Hindlimb muscle (tissue), 1 donor: Measurements from ENCODE around the gene CLEC16A. TPM values are rescaled to one million over a fixed set of nuclear protein-coding genes. Genes with fewer than 3 reads are reported as not detected.
A peak's percentile ranks its signal among the peaks of the same experiment; 100 is the strongest.

Experiments
- DNase-seq: peaks from one replicate; pipeline ENCODE4 v3.0.0-alpha.2; 2013
- polyA plus RNA-seq: library from polyadenylated mRNA; unstranded; fragments of 120-200 nt; gene quantifications from one replicate; pipeline ENCODE4 v1.2.1, GENCODE V29; 2013; ENCODE audit not compliant: insufficient read length

CLEC16A gene
- polyA plus RNA-seq, 1 donor = 19.1 TPM

DNA sequence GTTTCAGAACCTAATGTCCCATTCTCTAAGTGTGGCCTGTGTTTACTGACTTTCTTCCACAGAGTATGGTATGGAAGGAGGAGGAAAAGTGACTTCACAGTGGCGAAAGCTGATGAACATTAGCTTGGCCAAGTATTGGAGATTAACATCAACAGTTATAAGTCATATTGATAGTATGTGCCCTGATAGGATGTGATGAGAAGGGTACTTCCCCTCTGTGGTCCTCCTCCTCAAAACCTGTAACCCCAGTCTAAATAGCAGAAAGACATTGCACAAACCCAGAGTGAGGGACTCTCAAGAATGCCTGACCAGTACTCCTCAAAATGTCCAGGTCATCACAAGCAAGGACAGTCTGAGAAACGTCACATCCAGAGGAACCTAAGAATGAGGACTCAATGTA is 73.1 kb downstream of the CLEC16A start:
- DNase-seq = no peak

DNA sequence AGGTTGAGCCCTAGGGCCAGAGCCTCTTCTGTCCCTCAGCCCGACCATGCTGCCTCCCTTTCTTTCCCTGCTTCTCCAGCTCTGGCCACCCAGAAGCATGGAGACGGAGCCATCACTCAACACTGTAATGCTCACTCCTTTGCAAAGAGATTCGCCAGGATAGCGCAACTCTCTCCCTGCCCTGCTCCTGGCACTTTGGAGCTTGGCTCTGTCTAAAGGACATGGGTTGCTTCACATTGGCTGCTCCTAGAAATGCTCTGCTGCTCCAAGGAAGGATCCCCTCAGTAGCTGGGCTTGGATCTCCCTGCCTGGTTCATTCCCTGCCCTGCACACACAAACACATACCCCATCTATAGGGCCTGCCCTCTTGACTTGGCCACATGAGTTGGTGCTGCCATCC is 76.0 kb downstream of the CLEC16A start:
- no peak for DNase-seq

DNA sequence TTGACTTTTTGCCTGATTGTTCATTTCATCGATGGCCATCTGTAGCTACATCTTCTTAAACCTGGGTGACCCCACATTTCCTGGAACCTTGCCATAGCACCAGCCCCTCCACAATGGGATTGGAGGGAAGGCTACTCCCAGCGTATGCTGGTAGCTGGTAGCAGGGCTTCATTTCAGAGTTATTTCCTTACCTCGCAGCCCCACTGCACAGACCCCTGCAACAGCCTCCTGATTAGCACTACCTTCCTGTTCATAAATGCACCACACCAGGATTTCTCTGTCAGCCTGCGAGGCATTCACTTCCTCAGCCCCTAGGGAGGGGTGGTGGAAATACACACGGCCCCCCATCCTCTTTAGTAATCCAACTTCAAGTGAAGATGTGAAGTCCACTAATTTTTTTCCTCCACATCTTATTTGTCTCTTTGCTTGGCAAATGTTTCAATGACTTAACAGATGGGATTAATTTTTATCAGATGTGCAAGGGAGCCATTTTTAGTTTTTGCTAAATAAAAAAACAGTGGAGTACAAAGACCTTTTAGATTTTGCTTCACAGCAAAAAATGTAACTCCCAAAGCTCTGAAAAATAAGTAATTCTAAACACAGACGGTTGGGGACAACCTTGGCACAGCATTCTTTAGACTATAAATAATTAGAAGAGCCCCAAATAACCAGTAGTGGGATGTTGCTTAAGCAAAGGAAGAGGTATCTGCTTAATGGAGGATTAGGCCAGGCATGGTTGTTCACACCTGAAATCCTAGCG is 76.6 kb downstream of the CLEC16A start:
- peak; percentile 29 for DNase-seq

DNA sequence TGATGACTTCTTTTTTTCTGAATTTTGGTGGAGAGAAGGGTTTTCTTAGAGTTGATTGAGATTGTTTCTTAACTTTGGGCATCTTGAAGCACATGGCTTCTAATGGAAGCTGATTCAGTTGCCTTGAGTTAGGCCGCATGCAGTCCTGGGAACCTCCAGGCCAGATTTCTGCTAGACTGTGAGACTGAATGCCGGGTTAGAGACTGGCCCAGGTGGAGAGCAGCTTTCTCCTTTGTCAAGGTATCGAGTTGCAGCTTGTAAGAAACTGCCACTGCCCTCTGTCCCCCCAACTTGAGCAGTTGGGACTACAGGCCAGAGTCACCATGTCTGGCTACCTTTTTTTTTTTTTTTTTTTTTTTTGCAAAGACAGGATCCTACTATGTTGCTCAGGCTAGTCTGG is 77.6 kb downstream of the CLEC16A start:
- DNase-seq = no peak

DNA sequence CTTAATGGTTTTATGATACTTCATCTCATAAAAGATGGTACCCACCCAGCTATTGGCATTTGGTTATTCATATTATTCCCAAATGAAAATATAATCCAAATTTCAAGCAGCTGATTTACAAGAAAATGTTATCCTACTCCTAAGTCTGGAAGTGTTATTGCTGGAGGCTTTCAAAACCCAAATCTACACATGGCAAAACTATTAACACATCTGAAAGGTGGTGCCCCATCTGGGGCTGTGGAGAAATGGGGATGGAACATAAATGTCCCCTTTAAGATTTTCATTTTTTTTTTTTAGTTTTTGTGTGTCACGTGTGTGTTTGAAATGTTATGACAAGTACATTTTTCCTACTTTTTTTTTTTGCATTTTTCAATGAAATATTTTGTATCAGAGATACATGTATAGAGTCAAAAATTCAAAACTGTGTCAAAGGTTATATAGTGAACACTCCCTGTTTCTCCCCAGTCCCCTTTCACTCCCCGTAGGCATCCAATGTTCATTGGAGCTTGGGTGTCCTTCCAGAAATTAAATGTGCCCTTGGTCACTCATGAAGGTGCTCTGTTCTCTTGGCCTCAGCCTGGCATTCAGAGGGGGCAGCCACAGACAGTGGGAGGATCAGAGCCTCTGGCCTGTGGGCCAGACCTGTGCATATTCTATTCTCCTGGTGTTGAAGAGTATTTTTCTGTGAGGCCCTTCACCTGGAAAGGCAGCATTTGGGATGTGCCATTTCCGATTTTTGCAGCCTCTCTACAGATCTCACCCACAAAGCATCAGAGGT is 79.1 kb downstream of the CLEC16A start:
- peak; percentile 19 for DNase-seq

DNA sequence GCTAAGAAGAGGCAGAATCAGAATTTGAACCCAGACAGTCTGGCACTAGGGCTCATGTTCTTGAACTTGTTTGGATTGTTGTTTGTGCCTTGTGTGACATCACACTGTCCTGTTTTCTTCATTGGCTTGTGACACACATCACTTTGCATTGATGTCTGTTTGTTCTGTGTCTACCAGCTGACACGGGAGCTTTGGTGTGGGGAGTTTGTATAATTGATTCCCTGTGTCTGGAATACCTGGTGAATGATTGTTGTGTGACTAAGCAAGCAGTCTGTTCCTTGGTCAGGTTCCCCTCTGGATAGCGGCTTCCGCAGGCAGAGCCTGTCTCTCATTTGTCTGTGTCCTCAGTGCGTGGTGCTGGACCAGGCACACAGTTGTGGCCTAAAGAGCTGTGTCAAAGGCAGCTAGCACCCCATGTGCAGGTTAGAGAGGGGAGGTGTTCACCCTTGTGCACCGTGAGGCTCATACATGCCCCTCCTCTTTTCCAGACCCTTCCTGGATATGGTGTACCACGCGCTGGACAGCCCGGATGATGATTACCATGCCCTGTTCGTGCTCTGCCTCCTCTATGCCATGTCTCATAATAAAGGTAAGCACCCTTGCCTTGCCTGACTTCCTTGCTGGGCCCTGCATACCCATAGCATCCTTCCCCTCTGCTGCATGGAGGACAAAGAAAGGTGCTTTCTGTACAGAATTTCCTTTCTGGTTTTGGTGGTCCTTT is 80.1 kb downstream of the CLEC16A start:
- no peak for DNase-seq

DNA sequence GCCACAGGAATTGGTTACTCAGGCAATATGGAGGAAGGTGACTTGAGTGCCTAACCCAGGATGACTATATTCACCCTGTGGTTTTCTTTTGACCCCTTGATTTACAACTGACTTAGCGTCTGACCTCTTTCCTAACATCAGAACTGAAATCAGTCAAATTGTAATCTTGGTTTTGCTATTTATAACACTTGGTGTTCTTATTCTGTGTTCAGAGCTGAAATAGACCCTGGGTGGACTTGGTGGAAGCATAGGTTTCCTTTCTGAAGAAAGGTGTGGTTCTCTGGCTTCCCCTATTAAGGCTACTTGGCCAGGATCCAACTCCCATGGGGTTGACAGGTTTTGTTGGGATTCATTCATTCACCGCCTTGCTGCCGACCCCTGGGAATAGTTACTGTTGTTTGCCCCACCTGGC is 80.8 kb downstream of the CLEC16A start:
- no peak for DNase-seq

DNA sequence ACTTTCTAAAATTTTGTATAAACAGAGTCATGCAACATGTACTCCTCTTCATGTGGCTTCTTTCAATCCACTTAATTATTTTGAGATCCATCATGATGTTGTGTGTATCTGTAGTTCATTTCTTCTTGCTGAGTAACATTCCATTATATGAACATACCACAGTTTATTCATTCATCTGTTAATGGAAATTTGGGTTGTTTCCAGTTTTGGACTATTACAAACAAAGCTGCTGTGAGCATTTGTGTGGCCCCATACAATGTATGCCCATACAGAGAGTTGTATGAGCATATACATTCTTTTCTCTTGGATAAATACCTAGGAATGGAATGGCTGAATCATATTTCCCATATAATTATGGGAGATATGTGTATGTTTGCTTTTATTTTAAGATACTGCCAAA is 85.6 kb downstream of the CLEC16A start:
- DNase-seq = no peak

DNA sequence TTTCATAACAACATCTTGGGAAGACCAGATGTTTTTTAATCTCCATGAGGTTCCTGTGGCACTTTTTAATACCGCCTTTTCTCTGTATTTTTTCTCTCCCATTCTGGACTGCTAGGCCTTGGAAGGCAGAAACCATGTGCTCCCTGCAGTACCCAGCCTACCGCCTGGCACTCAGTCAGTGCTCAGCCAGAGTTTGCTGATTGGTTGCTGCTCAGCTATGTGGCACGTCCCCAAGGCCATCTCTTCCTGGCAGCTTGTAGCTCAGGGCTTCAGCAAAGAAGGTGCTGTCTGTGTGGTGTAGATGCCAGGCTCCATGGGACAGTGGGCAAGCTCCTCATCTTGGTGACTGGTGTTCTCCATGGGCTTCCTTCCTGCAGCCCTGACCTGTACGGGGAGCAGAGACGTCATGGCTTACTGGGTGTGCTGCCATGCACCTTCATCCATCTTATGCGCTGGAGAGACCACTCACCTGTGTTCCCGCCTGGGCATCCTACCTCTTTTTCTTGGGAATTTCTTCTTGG is 86.7 kb downstream of the CLEC16A start:
- DNase-seq = no peak

DNA sequence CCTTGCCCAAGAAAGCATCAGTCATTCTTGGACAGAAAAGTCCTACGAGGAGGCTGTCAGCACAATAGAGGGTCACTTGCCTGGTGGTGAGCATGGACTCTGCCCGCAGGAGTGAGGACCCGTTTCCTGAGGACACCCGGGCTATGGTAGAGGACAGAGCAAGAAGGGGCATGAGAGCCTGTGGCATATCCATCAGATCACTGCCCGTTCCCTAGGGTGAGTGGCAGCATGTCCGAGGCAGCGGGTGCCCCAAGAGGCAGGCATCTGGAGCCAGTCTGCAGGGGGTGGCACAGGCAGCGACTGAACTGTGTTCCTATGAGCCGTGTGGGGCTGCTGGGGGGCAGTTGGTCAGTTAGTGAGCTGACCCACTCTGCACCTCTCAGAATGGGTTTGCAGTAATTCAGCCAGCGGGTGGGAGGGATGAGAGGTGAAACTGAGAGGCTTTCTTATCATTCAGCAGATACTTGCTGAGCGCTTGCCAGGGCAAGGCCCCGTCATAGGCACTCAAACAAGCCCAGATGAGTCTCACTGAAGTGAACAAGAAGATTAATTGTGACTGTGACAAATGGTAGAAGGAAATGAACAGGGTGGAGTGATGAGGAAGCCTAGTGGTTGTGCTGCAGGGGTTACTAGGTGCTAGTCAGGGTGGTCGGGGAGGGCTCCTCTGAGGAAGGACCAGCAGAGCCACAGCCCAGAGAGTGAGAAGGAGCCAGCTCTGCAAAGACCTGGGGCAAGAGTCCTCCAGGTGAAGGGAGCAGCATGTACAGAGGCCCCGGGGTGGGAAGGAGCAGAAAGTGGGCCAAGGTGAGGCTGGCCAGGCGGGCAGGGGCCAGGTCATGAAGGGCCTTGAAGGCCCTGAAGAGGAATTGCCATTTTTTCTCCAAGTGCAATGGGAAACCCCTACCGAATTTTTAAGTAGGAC is 87.9 kb downstream of the CLEC16A start:
- DNase-seq = no peak

DNA sequence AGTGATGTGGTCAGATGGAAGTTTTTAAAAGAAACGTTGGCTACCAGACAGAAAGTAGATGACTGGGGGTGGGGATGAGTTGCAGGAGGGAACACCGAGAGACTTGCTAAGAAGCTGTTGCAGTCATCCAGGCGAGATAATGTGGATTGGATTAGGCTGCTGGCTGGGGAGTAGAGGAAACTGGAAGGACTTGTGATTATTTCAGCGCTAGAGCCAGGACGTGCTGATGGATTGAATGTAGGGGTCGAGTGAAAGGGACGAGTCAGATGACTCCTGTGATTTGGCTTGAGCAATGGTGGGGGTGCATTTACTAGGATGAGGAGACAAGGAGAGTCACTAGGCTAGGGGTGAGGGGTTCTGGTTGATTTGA is 88.5 kb downstream of the CLEC16A start:
- DNase-seq = peak; percentile 86

DNA sequence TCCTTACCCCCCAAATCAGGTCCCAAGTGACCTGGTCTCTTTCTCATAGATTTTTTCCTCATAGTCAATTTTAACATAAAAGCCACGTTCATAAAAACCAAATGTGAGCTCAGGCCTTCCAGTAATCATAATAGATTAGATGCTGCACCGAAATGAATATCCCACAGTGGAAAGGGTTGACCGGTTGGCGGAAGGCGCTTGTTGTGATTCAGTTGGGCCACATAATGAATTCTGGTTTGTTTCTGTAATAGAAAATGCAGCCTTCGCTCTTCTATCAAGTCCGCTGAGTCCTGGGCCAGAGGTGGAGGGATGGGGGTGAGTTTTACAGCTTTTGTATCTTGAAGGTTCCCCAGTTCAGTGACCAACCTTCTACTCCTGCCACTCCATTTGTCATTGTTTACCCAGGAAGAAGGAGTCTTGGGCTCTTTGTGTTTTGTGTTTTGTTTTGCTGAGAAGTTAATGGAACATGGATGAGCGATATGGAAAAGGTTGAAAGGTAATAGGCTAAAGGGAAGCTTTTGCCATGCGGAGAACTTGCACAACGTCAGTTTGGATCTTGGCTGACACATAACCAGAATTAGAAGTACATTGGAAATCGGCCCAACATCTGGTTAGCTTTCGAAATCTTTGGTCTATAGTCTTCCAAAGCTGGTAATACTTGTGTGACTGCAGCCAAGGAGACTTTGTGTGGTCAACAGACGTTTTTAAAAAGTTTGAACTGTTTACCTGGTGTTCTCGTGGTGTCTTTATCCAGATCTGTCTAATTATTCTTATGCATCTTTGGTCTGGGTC is 89.5 kb downstream of the CLEC16A start:
- DNase-seq = peak; percentile 72

DNA sequence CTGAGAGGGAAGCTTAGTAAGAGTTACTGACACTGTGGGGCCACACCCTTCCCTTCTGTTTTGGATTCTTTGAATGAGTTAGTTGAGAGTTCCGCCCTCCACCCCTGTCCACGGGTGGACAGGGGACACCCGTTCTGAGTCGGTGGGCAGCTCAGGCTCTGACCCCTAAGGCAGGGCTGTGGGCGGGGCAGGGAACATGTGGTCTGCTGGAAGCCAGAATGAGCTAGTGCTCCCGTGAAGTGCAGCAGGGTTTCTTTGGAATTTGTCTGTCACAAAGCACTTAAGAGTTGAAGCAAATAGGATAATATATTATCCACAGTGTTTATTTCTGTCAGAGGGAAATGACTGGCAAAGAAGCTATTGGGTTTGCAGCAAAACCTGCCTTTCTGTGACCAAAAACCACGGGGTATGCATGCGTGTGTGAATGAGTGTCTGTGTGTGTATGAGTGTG is 90.1 kb downstream of the CLEC16A start:
- DNase-seq = peak; percentile 14

DNA sequence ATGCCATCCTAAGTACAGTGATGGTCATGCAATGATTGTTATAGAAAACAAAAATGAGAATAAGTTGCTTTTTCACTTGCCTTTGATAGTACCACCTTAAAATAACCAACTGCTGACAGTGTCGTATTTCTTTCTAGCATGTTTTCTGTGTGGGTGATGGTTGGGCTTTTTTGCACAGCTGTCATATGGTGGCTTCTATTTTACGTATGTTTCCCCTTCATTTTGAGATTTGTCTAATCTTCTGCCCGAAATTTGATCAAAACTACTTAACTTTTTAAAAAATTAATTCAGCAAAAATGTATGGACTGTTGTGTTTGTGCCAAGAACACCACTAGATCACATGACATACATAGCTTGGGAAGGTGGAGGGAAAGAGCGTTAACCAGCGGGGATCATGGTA is 90.7 kb downstream of the CLEC16A start:
- no peak for DNase-seq

DNA sequence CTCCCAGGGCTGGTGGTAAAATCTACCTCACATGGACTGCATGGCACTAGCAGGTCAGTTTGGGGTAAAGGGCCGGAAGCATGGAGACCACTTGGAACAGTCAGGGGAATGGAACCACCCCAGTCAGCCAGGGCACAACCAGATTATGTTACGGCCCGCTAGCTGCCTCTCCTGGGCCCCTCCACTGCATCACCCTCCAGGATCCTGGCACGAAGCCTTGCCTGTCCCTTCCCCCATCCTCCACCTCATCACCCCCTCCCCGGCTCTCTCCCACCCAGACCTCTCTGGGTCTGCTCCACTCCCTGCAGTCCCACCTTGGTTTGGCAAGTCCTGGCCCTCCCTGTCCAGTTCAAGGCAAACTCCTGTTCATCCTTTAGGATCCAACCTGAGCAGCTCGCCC is 91.7 kb downstream of the CLEC16A start:
- no peak for DNase-seq

DNA sequence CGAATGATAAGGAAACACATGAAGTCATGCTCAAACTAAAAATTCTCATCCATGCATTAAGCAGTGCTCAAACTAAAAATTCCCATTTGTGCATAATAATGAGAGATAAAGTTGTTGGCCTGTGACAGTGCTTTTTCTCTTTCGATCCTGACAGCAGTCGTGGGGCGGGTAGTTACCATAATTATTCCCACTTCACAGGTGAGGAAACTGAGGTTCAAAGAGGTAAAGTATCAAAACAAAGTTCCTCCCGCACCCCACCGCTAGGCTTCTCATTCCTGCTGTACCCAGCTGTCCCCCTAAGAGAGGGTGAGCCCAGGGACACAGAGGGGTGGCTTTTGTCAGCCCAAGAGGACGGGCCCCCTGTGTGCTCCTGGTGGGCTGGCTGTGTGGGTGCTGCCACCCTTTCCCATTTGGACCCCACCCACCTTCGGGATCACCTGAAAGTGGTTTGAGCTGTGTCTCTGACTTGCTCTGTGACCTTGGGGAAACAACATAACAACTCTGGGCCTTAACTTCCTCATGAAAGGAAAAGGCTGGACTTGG is 92.6 kb downstream of the CLEC16A start:
- no peak for DNase-seq

DNA sequence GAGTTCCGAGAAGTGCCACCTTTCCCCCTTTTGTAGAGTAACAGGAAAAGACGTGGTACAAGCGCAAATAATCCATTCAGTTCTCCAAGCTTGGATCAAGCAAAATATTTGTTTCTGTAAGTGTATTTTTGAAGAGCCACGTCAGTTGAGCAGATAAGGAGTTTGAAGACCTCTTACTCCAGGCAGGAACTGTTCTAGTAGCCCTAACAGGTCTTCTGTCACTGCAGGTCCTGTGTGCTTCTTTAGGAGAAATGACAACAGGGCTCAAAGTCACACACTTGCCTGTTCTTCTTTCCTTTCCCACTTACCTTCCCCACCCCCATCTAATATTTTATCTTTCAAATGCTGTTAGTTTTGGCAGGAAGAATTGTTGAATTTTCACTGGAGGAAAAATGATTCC is 93.9 kb downstream of the CLEC16A start:
- no peak for DNase-seq

DNA sequence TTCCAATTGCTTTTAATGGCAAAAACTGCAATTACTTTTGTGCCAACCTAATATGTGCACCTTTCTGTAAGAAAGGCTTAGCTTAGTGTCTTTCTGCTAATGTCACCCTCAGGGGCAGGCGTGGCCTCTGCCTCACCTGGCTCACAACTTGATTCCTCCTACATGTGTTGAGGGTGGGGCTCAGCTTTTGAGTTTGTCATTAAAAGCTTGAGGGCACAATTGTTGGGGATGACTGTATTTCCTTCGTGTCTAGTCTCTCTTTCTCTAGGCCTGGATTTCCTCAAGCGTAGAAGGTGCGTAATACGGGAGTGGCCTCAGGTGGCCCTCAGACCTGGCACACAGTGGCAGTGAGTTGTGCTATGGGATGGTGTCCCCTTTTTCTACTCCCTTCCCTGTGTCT is 94.4 kb downstream of the CLEC16A start:
- no peak for DNase-seq

DNA sequence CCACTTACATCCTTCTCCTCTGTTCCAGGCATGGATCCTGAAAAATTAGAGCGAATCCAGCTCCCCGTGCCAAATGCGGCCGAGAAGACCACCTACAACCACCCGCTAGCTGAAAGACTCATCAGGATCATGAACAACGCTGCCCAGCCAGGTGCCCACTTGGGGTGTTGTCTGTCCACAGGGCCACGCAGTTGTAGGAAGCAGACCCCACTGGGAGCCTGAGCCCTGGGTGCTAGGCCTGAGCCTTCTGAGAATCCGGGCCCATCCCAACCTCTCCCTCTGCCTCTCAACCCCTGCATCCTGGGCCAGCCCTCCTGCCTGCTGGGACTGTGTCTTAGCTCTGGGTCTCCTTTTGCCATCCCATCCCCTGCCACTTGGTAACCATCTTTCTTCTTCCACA is 95.4 kb downstream of the CLEC16A start:
- no peak for DNase-seq

DNA sequence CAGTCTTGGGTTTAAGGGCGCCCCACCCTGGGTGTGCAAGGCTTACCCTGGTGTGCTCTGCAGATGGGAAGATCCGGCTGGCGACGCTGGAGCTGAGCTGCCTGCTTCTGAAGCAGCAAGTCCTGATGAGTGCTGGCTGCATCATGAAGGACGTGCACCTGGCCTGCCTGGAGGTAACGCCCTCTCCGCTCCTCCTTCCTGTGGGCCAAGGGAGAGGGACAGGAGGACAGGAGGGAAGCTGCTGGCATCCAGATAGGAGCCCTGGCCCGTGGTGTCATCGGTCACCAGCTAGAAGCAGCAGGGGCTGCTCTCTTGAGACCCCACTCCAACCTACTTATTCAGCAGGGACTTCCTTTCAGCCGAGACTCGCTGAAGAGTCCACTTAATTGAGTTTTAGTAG is 97.8 kb downstream of the CLEC16A start:
- DNase-seq = no peak

DNA sequence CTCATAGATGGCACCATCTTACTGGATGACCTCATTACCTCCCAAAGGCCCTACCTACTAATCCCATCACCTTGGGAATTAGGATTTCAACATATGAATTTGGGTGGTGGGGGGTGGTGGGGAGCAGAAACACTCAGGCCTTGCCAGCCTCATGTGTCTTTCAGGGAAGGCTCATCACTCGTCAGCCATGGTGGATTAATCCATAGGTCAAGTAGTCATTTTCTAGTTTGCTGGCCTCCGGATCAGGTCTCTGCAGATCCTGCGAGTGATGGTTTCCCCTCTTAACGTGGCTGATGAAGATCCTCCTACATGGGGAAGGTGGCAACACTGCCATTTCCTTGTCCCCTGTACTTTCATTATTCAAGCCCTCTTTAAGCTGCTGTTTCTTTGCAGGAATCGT is 101.1 kb downstream of the CLEC16A start:
- no peak for DNase-seq
